Karpas-422 (cell line): ENCODE measurements around the gene AP5B1. TPM values are rescaled to one million over a fixed set of nuclear protein-coding genes. Genes with fewer than 3 reads are reported as not detected.

Source experiments
- DNase-seq: peaks from one replicate; pipeline ENCODE4 v3.0.0-alpha.2; 2015
- H2AFZ ChIP-seq: fragments of 200-600 bp; sonication (generic); 2 replicates; pipeline ENCODE4 v1.6.1; 2014; ENCODE audit warnings: antibody characterized with exemption, low read length, mixed read lengths
- H3K27ac ChIP-seq: fragments of 200-600 bp; sonication (generic); 2 replicates; pipeline ENCODE4 v1.5.1; 2014; ENCODE audit warnings: mild to moderate bottlenecking, low read length, moderate library complexity
- H3K27me3 ChIP-seq: fragments of 200-600 bp; sonication (generic); 2 replicates; pipeline ENCODE4 v1.6.1; 2014; ENCODE audit warnings: low read length, mixed read lengths
- H3K36me3 ChIP-seq: fragments of 200-600 bp; sonication (generic); 2 replicates; pipeline ENCODE4 v1.6.1; 2014; ENCODE audit warnings: low read length, mixed read lengths; ENCODE audit not compliant: insufficient read depth
- H3K4me1 ChIP-seq: fragments of 200-600 bp; sonication (generic); 2 replicates; pipeline ENCODE4 v1.6.1; 2014; ENCODE audit warnings: mild to moderate bottlenecking, low read length, mixed read lengths
- H3K4me2 ChIP-seq: fragments of 200-600 bp; sonication (generic); 2 replicates; pipeline ENCODE4 v1.6.1; 2014; ENCODE audit warnings: low read length, low read depth, mild to moderate bottlenecking; ENCODE audit not compliant: poor library complexity, severe bottlenecking
- H3K4me3 ChIP-seq: fragments of 200-600 bp; sonication (generic); 2 replicates; pipeline ENCODE4 v1.5.1; 2014; ENCODE audit warnings: mild to moderate bottlenecking, antibody characterized with exemption, low read length, mixed read lengths
- H3K79me2 ChIP-seq: fragments of 200-600 bp; sonication (generic); 2 replicates; pipeline ENCODE4 v1.6.1; 2014; ENCODE audit warnings: mild to moderate bottlenecking, low read length, mixed read lengths
- H3K9ac ChIP-seq: fragments of 200-600 bp; sonication (generic); 2 replicates; pipeline ENCODE4 v1.6.0; 2014; ENCODE audit warnings: low read length
- H3K9me2 ChIP-seq: fragments of 200-600 bp; sonication (generic), shearing (Covaris generic); replicated peaks from 2 replicates; pipeline ENCODE4 v1.6.0; 2014; ENCODE audit warnings: mild to moderate bottlenecking, low read length, moderate library complexity; ENCODE audit not compliant: insufficient read depth
- H3K9me3 ChIP-seq: fragments of 300-700, 200-600 bp; sonication (generic); 2 replicates; pipeline ENCODE4 v1.6.1; 2014; ENCODE audit warnings: low read length, mixed read lengths
- H4K20me1 ChIP-seq: fragments of 200-600 bp; sonication (generic); 2 replicates; pipeline ENCODE4 v1.6.1; 2014; ENCODE audit warnings: mild to moderate bottlenecking, antibody characterized with exemption, low read length, low read depth; ENCODE audit not compliant: insufficient read depth
- total RNA-seq: library from RNA; depleted of rRNA; stranded (reverse); fragments of >200 nt; shearing (Covaris generic); gene quantifications from 2 replicates; pipeline ENCODE4 v1.2.3, GENCODE V29; 2014; ENCODE audit warnings: low replicate concordance; rRNA removed

AP5B1 gene, protein sequence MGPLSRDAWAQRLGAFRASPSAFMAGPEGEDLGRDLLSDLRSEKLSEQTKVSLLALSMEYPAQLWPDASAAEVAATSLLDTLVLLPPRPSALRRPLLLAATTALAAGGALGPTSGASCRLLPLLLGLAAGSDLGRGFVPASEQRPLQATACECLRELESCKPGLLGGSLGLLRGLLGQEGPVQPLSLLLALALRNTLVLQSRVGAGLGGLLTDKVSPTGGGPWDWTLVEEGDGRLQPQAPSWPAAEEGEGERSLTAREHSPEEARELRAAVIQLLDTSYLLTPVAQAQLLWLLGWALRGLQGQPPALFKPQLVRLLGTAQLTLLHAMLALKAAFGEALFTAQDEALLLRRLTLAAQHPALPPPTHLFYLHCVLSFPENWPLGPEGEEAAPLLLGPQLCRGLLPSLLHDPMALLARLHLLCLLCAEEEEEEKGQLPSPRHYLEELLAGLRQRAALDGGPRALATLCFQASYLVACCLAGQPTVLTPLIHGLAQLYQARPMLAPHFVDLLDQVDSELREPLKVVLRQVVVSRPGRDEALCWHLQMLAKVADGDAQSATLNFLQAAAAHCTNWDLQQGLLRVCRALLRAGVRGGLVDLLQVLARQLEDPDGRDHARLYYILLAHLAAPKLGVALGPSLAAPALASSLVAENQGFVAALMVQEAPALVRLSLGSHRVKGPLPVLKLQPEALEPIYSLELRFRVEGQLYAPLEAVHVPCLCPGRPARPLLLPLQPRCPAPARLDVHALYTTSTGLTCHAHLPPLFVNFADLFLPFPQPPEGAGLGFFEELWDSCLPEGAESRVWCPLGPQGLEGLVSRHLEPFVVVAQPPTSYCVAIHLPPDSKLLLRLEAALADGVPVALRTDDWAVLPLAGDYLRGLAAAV
- 11.1 and 19.8 TPM in 2 replicates for total RNA-seq

DNA sequence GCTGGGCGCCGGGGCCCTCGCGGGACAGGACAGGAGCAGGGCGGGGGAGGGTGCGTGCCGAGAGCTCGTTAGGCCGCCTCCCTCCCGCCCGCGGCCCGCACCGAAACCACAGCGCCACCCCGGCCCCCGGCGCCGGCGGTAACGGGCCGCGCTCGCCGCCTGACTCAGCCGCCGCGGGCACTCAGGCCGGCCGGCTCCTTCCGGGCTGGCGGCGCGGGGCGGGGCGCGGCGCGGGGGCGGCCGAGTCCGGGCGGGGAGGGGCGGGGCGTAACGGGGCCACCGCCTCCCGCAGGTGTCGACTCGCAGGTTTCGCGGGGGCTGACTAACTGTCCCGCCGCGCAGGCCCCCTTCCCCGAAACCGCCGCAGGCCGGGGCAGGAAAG lies at the start of gene AP5B1:
AP5B1 (minus strand) TSS at position 207 of the 382 bp plus-strand sequence. CDS start 385 bp downstream, outside the sequence.
- no peaks in the 10 kb centered on the region for H3K27me3 ChIP-seq
- H3K9ac ChIP-seq = peak within 1 kb of the TSS; percentile 96
- H3K4me3 ChIP-seq = peak within 1 kb of the TSS; percentile 99
- H3K9me2 ChIP-seq = no peaks in the 10 kb centered on the region
- peak within 1 kb of the TSS; percentile 45; the same call in 1 of the 2 replicates for H3K27ac ChIP-seq
- H3K4me2 ChIP-seq = peak within 1 kb of the TSS; percentile 69
- peak within 1 kb of the TSS; percentile 84; the same call in 1 of the 2 replicates for H2AFZ ChIP-seq
- H3K4me1 ChIP-seq = peaks cover 7% of the 10 kb centered on the region
- peaks cover 34% of the 10 kb centered on the region for H4K20me1 ChIP-seq
- peak; percentile 82 for DNase-seq
- peaks cover 16% of the 10 kb centered on the region for H3K79me2 ChIP-seq
- no peaks in the 10 kb centered on the region for H3K9me3 ChIP-seq
- peaks cover 3% of the 10 kb centered on the region; the same call in 1 of the 2 replicates for H3K36me3 ChIP-seq

DNA sequence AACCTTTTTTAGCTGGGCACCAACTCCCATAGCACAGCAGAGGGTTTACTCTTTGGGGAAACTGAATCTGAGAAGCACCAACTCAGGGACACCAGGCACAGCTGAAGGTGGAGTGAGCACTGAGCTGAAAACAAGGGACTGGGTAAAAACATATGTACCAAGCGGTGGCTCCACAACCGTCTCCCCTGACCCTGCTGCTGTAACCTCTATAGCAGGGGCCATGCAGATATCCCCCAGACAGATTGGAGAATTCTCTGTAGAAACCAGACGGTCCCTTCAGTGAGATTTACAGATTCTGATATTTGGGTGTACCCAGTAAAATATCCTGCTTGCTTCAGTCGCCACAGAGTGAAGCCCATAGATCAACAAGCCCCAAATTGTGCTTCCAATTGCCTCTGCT lies 48.7 kb upstream of the AP5B1 start:
- Histone ChIP-seq H3K79me2 (no peaks in the 10 kb centered on the region), H3K9me2 (no peaks in the 10 kb centered on the region), H3K9ac (no peak overlapping the region), H3K4me2 (no peak overlapping the region), H3K36me3 (no peaks in the 10 kb centered on the region), H3K9me3 (no peaks in the 10 kb centered on the region), H3K27me3 (no peaks in the 10 kb centered on the region), H3K4me1 (no peaks in the 10 kb centered on the region), H3K27ac (no peak overlapping the region), H4K20me1 (no peaks in the 10 kb centered on the region), H2AFZ (no peak overlapping the region), H3K4me3 (no peak overlapping the region)
- DNase-seq = no peak

DNA sequence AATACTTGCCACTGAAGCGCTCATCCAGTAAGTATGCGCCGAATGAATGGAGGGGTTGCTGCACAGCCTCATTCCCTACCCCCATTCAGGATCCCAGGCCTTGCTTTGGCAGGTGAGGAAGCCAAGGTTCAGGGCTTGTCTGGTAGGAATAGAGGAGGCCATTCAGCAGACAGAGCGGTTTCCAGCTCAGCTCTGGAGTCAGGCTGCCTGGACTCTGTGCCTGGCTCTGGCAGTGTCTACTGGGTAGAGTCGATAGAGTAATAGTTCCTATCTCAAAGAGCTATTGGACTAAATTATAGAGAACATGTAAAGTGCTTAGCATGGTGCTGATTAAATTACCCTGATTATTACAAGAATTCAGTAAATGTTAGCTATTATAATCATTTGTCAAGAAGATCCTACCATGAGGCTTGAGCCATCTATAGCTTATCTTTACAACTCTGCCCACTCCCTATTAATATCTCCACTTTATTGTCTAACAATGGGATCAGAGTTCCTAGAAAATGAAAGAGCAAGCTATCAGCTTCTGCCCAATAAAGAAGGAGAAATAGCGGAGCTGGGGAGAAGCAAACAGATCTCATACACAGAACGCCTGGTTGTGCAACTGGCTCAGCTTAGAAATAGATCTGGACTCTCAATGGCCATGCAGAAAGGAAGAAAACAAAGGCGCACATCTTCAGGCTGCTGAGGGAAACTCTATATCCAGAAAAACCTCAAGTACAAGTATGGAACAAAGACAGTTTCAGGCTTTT lies 46.4 kb upstream of the AP5B1 start:
- no peak overlapping the region for H3K4me3 ChIP-seq
- H3K27me3 ChIP-seq = no peaks in the 10 kb centered on the region
- no peaks in the 10 kb centered on the region for H3K9me2 ChIP-seq
- H3K79me2 ChIP-seq = no peaks in the 10 kb centered on the region
- H3K4me2 ChIP-seq = no peak overlapping the region
- no peaks in the 10 kb centered on the region for H3K9me3 ChIP-seq
- no peak for DNase-seq
- H4K20me1 ChIP-seq = no peaks in the 10 kb centered on the region
- no peaks in the 10 kb centered on the region for H3K36me3 ChIP-seq
- H3K4me1 ChIP-seq = no peaks in the 10 kb centered on the region
- H3K9ac ChIP-seq = no peak overlapping the region
- no peak overlapping the region for H3K27ac ChIP-seq
- no peak overlapping the region for H2AFZ ChIP-seq

DNA sequence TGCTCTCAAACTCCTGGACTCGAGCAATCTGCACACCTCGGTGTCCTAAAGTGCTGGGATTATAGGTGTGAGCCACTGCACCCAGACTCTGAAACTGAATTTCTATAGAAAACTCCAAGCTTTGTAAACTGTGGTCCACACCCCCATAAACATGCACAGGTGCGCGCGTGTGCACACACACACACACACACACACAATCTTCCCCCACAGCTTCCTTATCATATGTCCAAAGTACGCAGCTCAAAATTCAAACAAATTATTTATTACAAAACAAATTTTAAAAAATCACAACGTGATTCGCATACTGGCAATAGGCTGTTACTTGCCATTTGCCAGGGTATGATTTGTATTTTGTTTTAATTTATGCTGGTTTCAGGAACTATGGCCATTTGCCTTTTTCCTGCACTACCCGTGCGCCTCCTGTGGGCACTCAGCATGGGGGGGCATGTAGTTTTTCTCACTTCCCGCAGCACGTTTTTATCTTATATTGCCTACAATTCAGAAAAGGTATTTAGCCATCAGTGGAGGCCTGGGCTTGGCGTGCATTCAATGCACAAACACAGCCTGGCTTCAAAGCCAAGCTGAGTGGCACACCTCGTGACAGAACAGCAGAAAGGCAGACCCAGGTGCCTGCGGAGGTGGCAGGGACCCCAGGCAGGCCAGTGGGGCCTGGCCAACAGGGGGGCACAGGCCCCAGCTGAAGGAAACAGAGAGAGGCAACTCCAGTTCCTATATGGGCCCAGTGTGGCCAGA lies 42.2 kb upstream of the AP5B1 start:
- Histone ChIP-seq H3K9ac (no peak overlapping the region), H3K79me2 (no peaks in the 10 kb centered on the region), H3K36me3 (no peaks in the 10 kb centered on the region), H3K4me1 (no peaks in the 10 kb centered on the region), H3K27ac (no peak overlapping the region), H4K20me1 (no peaks in the 10 kb centered on the region), H3K9me3 (no peaks in the 10 kb centered on the region), H3K9me2 (no peaks in the 10 kb centered on the region), H2AFZ (no peak overlapping the region), H3K4me2 (no peak overlapping the region), H3K27me3 (no peaks in the 10 kb centered on the region), H3K4me3 (no peak overlapping the region)
- DNase-seq = no peak

DNA sequence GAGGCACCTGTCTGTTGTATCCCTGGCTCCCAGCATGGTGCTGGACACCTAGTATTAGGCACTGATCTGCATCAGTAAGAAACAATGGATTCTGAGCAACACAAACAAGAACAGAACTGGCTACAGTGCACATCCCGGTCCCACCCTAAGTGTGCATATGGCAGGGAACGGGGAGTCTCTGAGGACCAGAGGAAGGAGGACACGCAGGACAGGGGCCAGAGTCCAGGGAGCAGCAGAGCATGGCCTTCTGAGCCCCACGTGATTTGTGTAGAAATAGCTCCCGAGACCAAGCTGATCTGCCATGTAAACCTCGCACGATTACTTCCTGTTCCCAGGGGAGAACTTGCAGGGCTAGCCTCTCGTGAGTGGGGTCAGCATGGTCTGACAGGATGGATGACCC lies 40.3 kb upstream of the AP5B1 start:
- Histone ChIP-seq H3K36me3 (no peaks in the 10 kb centered on the region), H3K79me2 (no peaks in the 10 kb centered on the region), H3K4me3 (no peak overlapping the region), H3K27me3 (no peaks in the 10 kb centered on the region), H3K4me2 (no peak overlapping the region), H3K9me3 (no peaks in the 10 kb centered on the region), H3K4me1 (peaks cover 12% of the 10 kb centered on the region), H2AFZ (no peak overlapping the region), H3K9me2 (no peaks in the 10 kb centered on the region), H3K27ac (no peak overlapping the region), H4K20me1 (no peaks in the 10 kb centered on the region), H3K9ac (no peak overlapping the region)
- DNase-seq = peak; percentile 31

DNA sequence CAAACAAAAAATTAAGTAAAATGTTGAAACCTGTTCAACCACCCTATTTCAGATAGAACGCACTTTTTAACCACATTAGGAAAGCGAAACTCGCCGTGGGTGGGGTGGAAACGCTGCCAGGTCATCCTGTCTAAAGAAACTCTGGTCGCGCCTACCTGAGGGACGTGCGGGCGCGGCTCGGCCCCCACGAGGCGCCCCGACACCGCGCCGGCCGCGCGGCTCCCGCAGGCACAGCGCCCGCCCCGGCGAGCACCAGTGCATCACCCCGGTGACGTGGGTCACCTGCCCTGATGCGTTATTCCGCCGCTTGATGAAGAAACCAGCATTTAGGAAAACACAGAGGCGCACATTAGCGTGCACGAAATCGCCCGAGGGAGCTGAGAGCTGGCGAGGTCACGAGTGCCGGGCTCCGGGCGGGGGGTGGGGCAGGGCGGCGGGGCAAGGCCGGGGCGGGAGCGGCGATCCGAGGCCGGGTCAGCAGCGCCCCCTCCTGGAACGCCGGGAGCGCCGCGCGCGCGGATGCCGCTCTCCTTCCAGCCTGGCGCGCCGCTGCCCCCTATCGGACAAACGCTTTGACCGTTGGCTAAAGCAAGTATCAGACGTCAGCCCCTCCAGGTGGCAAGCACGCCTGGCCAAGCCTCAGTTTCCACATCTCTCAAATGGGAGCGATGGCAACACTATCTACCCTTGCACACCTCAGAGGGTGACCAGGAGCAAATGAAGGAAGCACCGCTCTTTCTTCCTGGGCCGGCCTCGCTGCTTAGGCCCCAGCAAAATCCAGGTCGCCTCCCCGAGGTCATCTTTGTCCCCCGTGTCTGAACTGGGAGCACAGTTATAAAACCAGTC lies 37.3 kb upstream of the AP5B1 start:
- no peaks in the 10 kb centered on the region for H3K79me2 ChIP-seq
- no peaks in the 10 kb centered on the region for H3K9me2 ChIP-seq
- peaks cover 12% of the 10 kb centered on the region for H3K4me1 ChIP-seq
- H3K4me2 ChIP-seq = peak overlapping the region; percentile 79
- peak; percentile 97 for DNase-seq
- no peaks in the 10 kb centered on the region for H4K20me1 ChIP-seq
- peak overlapping the region; percentile 75 for H3K4me3 ChIP-seq
- peak overlapping the region; percentile 46 for H2AFZ ChIP-seq
- H3K27me3 ChIP-seq = no peaks in the 10 kb centered on the region
- no peaks in the 10 kb centered on the region for H3K9me3 ChIP-seq
- H3K36me3 ChIP-seq = no peaks in the 10 kb centered on the region
- H3K9ac ChIP-seq = peak overlapping the region; percentile 73
- H3K27ac ChIP-seq = no peak overlapping the region

DNA sequence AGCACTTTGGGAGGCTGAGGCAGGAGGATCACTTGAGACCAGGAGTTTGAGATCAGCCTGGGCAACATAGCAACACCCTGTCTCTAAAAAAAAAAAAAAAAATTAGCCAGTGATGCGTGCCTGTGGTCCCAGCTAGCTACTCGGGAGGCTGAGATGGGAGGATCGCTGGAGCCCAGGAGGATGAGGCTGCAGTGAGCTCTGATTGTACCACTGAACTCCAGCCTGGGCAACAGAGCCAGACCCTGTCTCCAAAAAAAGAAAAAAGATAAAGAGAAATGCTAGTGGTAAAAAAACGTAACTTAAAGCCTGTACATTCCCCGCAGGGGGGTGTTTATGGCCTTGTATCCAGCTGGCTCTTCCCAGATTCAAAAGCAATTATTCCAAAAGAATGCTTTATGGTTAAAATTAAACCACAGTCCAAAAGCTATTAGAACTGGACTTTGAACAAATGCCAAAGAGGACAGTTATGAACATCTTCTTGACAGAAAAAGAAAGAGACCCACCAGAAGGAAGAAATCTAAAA lies 36.6 kb upstream of the AP5B1 start:
- Histone ChIP-seq H3K4me1 (peaks cover 12% of the 10 kb centered on the region), H2AFZ (peak overlapping the region; percentile 46), H3K4me2 (peak overlapping the region; percentile 79), H4K20me1 (no peaks in the 10 kb centered on the region), H3K36me3 (no peaks in the 10 kb centered on the region), H3K9ac (peak overlapping the region; percentile 73), H3K4me3 (peak overlapping the region; percentile 75), H3K9me3 (no peaks in the 10 kb centered on the region), H3K9me2 (no peaks in the 10 kb centered on the region), H3K79me2 (no peaks in the 10 kb centered on the region), H3K27ac (no peak overlapping the region), H3K27me3 (no peaks in the 10 kb centered on the region)
- no peak for DNase-seq
